ENCODE data around the gene ZFYVE28. TPM values are rescaled to one million over a fixed set of nuclear protein-coding genes. Genes with fewer than 3 reads are reported as not detected.

The ZFYVE28 gene
- total and polyA plus RNA-seq, 2 of the 8 experiments (the other 6 are each of a cell fraction or from before 2014, with no cell fraction given) = 1.7 to 4.9 TPM

- no peak for TF ChIP-seq BACH1 (IDR thresholded peaks at IDR 0.05; ENCODE audit: low read length)
- no peak for TF ChIP-seq KDM4A (IDR thresholded peaks at IDR 0.05; ENCODE audit: low read depth, low read length, severe bottlenecking)
- TF ChIP-seq SRF (IDR thresholded peaks at IDR 0.05; ENCODE audit: low read depth, low read length) = no peak
- no peak for TF ChIP-seq RBBP5 (IDR thresholded peaks at IDR 0.05; ENCODE audit: borderline replicate concordance, low read depth, low read length)
- TF ChIP-seq POLR2A (IDR thresholded peaks at IDR 0.05; ENCODE audit: control extremely low read depth in 1 of 2, low read depth in 2 of 2, low read length in 2 of 2) = no peak
- no peak for TF ChIP-seq KDM5A (IDR thresholded peaks at IDR 0.05; ENCODE audit: low read length)
- TF ChIP-seq MAFK (IDR thresholded peaks at IDR 0.05; ENCODE audit: low read depth, low read length) = no peak
- no peak for TF ChIP-seq SIRT6 (IDR thresholded peaks at IDR 0.05; ENCODE audit: low read length)
- no peak for TF ChIP-seq RNF2 (IDR thresholded peaks at IDR 0.05; ENCODE audit: borderline replicate concordance, low read depth, low read length, missing control alignments, poor library complexity, severe bottlenecking)
Observed at GRCh38 chr4:2269618-2270163, 148.8 kb downstream of the ZFYVE28 start (continued).

All from H1 (cell line).